GM18868 (cell line): Measurements from ENCODE around the gene CMSS1.

Experiments used
- ATAC-seq: cut with Tn5 transposase; IDR thresholded peaks from one replicate; pipeline ENCODE4 v1.9.1; 2021; ENCODE audit warnings: mild to moderate bottlenecking, moderate library complexity; ENCODE audit not compliant: unreplicated experiment

Gene CMSS1

GRCh38 chr3:100010087-100010417, 192.4 kb downstream of the CMSS1 start:
- ATAC-seq = no peak

DNA sequence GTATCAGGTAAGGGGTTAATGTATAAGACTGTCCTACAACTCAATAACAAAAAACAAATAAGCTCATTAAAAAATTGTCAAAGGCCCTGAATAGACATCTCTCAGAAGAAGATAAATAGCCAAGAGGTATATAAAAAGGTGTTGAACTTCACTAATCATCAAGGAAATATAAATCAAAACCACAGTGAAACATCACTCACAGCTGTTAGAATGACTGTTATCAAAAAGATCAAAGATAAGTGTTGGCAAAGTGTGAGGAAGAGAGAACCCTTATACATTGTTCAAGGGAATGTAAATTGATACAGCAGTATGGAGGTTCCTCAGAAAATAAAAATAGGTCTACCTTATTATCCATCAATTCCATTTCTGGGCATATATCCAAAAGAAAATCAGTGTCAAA, 201.1 kb downstream of the CMSS1 start:
- no peak for ATAC-seq

- ATAC-seq = no peak
These were observed 202.1 kb downstream of the CMSS1 start for GRCh38 chr3:100019719-100020118.

DNA sequence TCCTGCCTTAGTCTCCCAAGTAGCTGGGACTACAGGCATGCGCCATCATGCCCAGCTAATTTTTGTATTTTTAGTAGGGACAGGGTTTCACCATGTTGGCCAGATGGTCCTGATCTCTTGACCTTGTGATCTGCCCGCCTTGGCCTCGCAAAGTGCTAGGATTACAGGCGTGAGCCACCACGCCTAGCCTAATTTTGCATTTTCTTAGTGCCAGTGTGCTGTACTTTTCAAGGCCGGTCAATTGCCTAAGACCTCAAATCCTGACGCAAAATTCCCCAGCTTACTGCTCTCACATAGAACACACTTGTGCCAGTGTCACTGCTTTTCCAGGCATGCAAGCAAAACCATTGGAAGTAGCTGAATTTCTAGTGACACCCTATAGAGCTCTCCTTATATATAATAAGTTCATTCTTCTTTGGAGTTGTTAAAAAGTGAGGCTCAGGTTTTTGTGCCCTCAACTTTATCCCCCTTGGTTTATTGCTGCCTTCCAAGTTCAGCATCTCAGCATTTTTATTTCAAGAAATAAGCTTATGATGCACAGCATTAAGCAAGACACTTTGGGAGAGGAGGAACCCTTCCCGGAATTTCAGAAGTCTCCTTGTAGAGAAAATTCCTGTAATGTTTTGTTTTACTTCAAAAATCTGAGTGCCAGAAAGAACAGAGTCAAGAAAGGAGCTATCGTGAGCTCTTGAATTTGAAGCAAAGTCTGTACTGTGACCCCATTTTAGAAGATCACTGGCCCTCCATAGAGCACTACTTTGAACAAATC, 203.4 kb downstream of the CMSS1 start:
- ATAC-seq = no peak

- no peak for ATAC-seq
These were observed 204.8 kb downstream of the CMSS1 start for GRCh38 chr3:100022506-100022905.

GRCh38 chr3:100023150-100023549, 205.5 kb downstream of the CMSS1 start:
- no peak for ATAC-seq

DNA sequence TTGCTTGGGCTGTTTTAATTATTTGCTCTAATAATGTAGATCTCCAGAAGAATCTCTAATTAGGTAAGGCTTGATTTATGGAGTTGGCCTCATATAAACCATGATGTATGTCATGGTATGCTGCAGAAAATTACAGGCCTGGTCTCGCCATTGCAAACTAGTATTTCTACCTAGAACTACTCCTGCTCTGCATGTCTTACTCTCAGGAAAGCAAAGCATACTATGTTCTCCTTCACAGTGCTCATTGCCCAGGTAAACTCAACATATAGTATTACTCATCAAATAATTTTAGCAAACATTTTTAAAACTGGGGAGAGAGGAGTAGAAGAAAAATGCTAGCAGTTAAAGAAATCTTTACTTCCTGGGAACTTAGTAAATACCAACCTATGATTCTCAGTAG, 205.9 kb downstream of the CMSS1 start:
- ATAC-seq = no peak

DNA sequence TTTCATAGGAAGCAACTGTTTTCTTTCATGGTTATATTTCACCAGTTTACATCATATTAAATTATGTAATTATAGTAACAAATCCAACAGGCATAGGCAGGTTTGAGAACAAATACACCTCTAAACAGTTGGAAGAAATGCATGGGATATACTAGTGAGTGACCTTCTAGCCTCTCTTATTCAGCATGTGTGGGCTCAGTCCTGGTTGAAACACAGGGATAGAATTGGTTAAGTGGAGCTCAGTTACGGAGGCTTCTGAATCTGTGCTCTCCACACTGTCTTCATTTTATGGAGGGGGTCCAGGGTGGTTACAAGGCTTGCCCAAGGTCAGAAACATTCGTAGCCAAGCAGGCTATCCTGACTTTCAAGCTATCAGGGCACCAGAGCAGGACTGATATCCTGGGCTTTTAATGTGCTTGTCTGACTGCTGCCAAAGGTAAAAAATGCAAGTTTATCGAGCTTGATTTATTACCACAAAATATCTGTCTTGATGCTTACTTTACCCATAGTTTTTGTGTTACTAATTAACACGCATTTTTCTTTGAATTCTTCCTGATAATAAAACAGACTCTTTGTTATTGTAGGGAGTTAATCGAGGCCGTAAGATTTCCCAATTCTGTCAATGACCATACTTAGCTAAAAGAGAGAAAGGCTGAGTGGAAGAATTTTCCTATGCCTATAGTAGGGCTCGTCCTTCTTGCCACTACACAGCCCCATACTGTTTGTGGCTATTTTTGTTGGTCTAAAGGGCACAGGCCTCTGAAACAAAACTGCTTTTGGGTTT, 207.1 kb downstream of the CMSS1 start:
- no peak for ATAC-seq

- no peak for ATAC-seq
These were observed 209.7 kb downstream of the CMSS1 start for GRCh38 chr3:100027321-100027720.

DNA sequence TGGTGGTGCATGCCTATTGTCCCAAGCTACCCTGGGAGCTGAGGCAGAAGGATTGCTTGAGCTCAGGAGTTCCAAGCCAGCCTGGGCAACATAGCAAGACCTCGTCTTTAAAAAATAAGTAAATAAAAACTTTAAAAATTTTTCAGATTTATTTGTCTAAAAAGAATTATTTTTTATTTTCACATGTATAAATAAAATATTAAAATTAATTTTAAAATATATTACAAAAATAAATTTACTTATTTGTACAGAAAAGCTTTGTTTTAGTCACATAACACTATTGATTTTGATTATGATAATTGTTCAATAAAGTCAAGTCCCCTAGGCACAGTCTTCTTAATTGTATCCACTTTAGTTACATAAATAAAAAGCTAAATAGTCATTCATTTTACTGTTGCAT, 211.4 kb downstream of the CMSS1 start:
- ATAC-seq = no peak

DNA sequence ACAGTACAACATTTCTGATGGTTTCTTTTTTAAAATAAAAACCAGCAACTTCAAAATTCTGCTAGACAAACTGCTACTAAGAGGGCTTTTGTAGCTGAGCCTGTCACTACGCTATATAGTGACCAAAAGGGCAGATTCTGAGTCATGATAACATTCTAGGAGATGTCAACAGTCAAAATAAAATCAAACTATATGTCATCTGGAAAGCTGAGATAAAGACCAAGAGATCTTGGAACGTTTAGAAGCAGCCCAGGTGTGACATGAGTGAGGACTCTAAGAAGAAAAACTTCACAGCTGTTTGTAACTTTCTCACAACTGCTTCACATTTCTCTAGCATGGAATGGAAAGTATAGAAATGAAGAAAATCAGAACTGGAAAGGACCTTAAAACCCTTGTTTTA, 212.0 kb downstream of the CMSS1 start:
- ATAC-seq = peak; percentile 75

DNA sequence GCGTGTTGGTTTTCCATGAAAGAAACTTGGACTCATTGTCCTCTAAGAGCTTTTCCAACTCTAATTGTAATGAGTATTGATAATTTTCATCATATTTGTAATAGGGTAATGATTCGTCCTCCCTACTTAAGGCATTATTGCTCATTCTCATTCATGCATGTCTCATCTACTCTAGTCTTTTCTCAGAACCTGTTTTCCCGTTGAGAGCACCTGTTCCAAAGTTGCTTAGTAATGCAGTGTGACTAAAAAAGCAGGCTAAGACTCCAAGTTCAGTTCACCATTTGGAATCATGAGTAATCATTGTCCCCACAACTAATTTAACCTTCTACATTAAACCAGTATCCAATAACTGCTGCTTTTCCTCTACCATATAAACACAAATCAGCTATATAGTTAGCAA, 212.7 kb downstream of the CMSS1 start:
- peak; percentile 59 for ATAC-seq

- ATAC-seq = no peak
These were observed 213.3 kb downstream of the CMSS1 start for GRCh38 chr3:100030914-100031425.

- no peak for ATAC-seq
These were observed 214.6 kb downstream of the CMSS1 start for GRCh38 chr3:100032243-100032642.

GRCh38 chr3:100033184-100033583, 215.5 kb downstream of the CMSS1 start:
- ATAC-seq = no peak

DNA sequence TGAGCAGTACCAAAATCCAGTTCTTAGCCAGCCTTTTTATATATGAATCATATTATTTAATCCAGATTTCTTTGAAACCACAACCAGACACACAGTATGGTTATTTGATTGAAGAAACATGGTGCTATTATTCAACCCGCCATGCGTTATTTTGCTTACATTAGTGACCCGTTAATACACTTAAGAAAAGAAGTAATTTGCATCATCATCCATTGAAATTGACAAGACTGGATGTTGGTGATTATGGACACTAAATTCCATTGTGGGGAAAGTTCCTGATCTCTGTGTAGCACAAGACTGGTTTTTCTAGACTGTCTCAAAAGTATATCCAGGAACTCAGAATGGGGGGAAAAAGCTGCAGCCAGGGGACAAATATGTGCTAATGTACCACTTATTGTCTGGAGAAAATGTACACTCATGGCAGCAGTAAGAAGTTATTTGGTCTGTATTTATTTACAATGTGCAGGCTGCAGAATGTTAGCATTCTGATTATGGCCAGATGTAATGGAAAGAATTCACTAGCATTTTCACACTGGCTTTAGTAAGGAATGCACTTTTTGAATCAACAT, 216.3 kb downstream of the CMSS1 start:
- no peak for ATAC-seq

GRCh38 chr3:100039075-100039474, 221.4 kb downstream of the CMSS1 start:
- no peak for ATAC-seq

DNA sequence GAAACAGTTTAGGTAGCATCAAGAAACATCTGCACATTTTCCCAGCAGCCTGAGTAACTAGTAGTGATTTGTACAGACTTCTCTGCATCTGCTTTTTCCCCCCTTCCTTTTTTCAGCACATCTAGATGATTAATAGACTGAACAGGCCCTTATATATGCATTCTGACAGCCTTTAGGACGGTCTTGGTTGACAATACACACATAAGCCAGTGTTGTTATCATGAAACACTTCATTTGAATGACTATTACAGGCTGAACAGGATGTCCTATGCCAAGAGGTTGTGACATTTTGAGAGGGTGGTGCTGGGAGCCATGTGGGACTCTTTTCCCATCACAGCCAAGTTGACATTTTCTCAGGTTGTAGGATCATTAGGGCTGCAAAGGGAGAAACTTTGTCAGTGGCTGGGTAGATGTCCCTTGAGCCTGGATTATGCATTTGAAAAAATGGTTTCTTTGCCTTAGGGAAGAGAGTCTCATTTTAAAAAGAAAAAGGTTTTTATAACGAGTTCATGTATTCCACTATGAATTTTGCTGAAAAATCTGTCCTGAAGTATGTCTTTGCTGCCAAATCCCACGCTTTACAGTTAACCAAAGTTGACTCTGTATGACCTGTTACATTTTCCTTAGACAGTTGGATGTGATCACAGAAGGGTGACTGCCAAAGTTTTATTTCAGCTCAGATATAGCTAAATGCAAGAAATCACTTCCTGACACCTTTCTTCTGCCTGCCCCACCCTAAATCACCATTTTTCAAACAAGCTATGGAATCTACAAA, 223.0 kb downstream of the CMSS1 start:
- no peak for ATAC-seq

GRCh38 chr3:100041328-100041749, 223.7 kb downstream of the CMSS1 start:
- ATAC-seq = no peak

GRCh38 chr3:100042166-100042981, 224.7 kb downstream of the CMSS1 start:
- no peak for ATAC-seq
